Cardiac fibroblast (primary cell): ENCODE results near the gene SLFNL1.

Experiments
- DNase-seq, 2 donors: peaks; one replicate each; pipeline versions ENCODE4 v3.0.0 to v3.0.0-alpha.2; 2010; ENCODE audit warnings: low read depth in 2 of 2
- H3K4me3 ChIP-seq, 2 donors: replicated peaks in 1 of 2; 1 replicate in 1 of 2; 2 replicates in 1 of 2; pipeline ENCODE4 v1.5.1; 2011; ENCODE audit warnings: low read depth in 2 of 2, low read length in 2 of 2, mild to moderate bottlenecking in 2 of 2, moderate library complexity in 1 of 2
- TF ChIP-seq, protein P1 (sequence below): IDR thresholded peaks from one replicate; pipeline ENCODE4 v1.5.1; 2011; ENCODE audit warnings: low read depth, mild to moderate bottlenecking, low read length, inconsistent platforms

Gene SLFNL1

DNA sequence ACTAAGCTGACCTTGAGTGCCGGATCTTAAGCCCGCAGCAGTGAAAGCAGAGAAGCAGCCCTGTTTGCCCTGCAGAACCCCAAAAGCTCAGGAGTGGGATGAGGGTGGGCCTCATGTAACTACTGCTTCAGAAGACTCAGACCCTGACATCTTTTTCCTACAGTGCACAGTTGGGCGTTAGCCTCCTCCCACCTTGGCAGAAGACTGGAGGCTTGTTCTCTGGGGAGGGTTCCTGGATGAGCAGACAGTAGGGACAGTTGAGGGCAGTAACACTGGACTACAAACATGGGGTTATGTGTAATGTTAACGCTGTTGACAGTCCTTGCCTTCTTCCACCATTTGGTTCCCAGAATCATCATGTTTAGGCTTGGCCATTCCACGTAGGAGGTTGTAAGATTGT lies 32.5 kb downstream of the SLFNL1 start:
- TF ChIP-seq, protein P1, sequence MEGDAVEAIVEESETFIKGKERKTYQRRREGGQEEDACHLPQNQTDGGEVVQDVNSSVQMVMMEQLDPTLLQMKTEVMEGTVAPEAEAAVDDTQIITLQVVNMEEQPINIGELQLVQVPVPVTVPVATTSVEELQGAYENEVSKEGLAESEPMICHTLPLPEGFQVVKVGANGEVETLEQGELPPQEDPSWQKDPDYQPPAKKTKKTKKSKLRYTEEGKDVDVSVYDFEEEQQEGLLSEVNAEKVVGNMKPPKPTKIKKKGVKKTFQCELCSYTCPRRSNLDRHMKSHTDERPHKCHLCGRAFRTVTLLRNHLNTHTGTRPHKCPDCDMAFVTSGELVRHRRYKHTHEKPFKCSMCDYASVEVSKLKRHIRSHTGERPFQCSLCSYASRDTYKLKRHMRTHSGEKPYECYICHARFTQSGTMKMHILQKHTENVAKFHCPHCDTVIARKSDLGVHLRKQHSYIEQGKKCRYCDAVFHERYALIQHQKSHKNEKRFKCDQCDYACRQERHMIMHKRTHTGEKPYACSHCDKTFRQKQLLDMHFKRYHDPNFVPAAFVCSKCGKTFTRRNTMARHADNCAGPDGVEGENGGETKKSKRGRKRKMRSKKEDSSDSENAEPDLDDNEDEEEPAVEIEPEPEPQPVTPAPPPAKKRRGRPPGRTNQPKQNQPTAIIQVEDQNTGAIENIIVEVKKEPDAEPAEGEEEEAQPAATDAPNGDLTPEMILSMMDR, result no peak
- DNase-seq, result no peak
- no peak overlapping the region for H3K4me3 ChIP-seq

DNA sequence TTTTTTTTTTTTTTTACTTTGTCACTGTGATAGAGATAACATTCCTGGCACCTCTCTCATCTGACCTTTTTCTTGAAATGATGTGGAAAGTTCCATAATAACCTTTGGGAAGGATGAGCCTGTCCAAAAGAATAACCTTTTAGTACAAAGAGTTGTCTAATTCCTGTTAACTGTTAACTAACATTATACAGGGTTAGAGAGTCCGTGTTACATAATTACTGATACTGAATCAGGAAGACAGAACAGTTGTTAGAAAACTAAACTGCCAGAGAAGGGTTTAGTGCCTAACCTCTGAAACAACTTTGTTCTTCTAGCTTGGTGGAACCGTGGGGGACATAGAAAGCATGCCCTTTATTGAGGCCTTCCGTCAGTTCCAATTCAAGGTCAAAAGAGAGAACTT lies 33.2 kb downstream of the SLFNL1 start:
- no peak for DNase-seq
- TF ChIP-seq, protein P1, result no peak
- no peak overlapping the region for H3K4me3 ChIP-seq

DNA sequence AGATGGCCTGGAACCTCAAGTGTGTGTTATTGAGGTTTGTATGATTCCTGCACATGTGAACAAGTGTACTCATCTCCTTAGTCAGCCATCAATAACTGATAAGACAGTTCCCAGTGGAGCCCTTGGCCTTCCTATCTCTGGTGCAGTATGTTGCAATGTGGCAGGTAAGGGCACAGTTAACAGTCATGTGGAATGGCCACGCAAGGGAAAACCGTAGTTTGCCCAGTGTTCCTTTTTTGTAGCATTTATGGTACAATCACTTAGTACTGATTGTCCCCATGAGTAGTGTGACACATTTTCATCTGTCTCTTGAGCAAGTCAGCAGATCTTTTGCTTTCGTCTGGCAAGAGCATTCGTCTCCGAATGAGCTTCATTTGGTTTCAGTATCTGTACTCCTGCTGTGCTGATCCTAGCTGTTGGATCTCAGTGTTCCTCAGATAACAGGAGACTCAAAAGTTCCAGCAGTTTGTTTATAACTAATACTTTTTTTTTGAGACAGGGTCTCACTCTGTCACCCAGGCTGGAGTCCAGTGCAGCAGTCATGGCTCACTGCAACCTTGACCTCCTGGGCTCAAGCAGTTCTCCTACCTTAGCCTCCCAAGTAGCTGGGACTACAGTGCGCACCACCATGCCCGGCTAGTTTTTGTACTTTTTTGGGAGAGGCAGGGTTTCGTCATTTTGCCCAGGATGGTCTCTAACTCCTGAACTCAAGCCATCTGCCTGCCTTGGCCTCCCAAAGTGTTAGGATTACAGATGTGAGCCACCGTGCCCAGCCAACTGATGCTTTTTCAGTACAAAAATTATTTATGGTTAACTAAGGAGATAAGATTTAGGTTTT lies 33.9 kb downstream of the SLFNL1 start:
- no peak for DNase-seq
- TF ChIP-seq, protein P1, result no peak
- no peak overlapping the region for H3K4me3 ChIP-seq

DNA sequence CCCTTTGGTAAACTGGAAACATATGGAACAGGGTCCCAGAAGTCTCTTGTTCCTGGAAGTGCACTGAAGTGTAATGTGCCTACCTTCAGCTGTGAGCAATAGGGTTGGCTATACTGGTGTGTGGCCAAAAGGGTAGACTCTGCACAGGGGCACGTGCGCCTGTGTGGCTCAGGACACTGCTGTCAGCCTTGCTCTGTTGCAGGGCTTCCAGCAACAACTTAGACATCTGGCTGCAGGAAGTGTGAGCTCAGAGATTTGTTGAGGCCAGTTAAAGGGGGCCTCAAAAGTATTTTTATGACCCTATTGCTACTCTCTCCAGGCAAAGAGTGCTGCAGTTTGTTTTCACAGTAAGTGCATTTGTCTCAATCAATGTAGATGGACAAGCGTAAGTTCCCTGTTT lies 34.6 kb downstream of the SLFNL1 start:
- H3K4me3 ChIP-seq, result no peak overlapping the region
- TF ChIP-seq, protein P1, result no peak
- no peak for DNase-seq

DNA sequence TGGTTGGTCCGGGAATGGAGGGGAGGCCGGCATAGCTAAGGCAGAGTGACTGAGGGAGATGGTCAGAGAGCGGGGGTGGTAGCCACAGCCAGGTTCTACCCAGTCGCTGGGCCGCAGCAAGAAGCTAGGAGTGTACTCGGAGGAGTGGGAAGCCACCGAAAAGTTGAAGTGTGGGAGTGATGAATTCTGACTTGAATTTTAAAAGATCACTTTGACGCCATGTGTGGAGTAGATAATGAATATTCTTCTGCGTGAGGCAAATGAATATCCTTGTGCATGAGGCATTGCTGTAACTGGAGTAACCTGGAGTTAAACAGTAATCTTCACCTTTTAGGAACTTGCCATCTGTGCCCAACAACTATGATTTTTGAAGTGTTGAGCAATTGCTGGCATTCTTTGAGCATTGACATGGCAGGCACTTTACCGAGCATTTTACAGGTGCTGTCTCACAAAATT lies 35.2 kb downstream of the SLFNL1 start:
- TF ChIP-seq, protein P1, result no peak
- H3K4me3 ChIP-seq, result no peak overlapping the region
- no peak for DNase-seq

DNA sequence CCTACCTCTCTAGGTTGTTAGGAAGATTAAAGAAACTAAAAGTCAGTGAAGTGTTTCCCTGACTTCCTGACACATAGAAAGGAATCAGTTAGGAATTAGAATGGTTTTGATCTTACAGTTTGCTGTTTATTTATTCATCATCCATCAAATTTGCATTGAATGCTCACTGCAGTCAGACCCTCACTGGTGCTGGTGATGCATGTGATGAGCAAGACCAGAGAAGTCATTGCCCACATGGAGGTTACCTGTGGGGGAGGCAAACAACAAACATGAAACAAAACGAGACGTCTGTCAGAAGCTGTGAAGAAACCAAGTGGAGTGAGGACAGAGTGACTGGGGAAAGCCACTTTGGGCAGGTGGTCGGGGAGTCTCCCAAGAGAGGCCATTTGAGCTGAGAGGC lies 35.6 kb downstream of the SLFNL1 start:
- no peak for DNase-seq
- TF ChIP-seq, protein P1, result no peak
- H3K4me3 ChIP-seq, result no peak overlapping the region

DNA sequence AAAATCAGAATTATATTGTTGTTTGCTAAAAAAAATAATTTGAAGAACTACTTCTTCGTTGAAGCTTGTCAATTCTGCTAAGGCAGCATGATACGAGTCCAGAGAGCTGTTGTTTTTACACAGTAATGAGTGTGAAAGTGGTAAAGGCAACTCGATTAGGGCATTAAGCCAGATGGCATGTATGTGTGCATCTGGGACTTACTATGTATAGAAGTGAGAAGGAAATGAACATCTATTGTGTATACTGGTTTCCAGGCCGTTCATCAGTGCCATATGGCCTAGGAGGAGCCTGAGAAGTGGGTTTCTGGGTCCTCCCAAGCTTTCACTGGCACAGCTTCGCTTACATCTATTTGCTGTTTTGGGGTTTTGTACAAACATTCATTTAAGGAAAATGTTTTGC lies 36.4 kb downstream of the SLFNL1 start:
- no peak overlapping the region for H3K4me3 ChIP-seq
- TF ChIP-seq, protein P1, result no peak
- no peak for DNase-seq
